Liver (tissue), 9 donors: ENCODE data around the gene INO80B. TPM values are rescaled to one million over a fixed set of nuclear protein-coding genes. Genes with fewer than 3 reads are reported as not detected.
A peak's percentile ranks its signal among the peaks of the same experiment; 100 is the strongest.

ENCODE experiments used
- DNase-seq: peaks from one replicate; pipeline ENCODE4 v3.0.0-alpha.2; 2017; ENCODE audit warnings: low spot score
- H3K27ac ChIP-seq, 2 donors: one replicate each; pipeline ENCODE4 v1.7.0; 2013; ENCODE audit warnings: inconsistent platforms in 2 of 2, low read length in 2 of 2, control low read depth in 1 of 2, low read depth in 1 of 2, mild to moderate bottlenecking in 1 of 2
- H3K27me3 ChIP-seq, 4 donors: one replicate each; pipeline versions ENCODE4 v1.6.1 to v1.7.0; 2013; ENCODE audit warnings: low read length in 3 of 4, inconsistent platforms in 1 of 4, mild to moderate bottlenecking in 1 of 4, moderate library complexity in 1 of 4; ENCODE audit not compliant: control insufficient read depth in 4 of 4, insufficient read depth in 4 of 4
- H3K36me3 ChIP-seq, 4 donors: one replicate each; pipeline versions ENCODE4 v1.6.1 to v1.7.0; 2013; ENCODE audit warnings: low read length in 3 of 4, mild to moderate bottlenecking in 3 of 4, low read depth in 1 of 4, moderate library complexity in 1 of 4; ENCODE audit not compliant: control insufficient read depth in 4 of 4, insufficient read depth in 3 of 4
- H3K4me1 ChIP-seq, 4 donors: one replicate each; pipeline versions ENCODE4 v1.6.1 to v1.7.0; 2013; ENCODE audit warnings: low read length in 3 of 4, mild to moderate bottlenecking in 3 of 4, moderate library complexity in 1 of 4; ENCODE audit not compliant: control insufficient read depth in 4 of 4, insufficient read depth in 4 of 4
- H3K4me3 ChIP-seq, 3 donors: one replicate each; pipeline versions ENCODE4 v1.6.1 to v1.7.0; 2013; ENCODE audit warnings: low read length in 3 of 3, control low read depth in 1 of 3, low read depth in 1 of 3, mild to moderate bottlenecking in 1 of 3
- H3K9ac ChIP-seq, 2 donors: one replicate each; pipeline ENCODE4 v1.7.0; 2013; ENCODE audit warnings: low read length in 2 of 2, mild to moderate bottlenecking in 2 of 2, moderate library complexity in 2 of 2, control low read depth in 1 of 2, low read depth in 1 of 2
- H3K9me3 ChIP-seq, 4 donors: one replicate each; pipeline versions ENCODE4 v1.6.1 to v1.7.0; 2013; ENCODE audit warnings: low read length in 3 of 4; ENCODE audit not compliant: control insufficient read depth in 4 of 4
- ATF3 ChIP-seq: IDR thresholded peaks from 2 replicates; pipeline ENCODE4 v1.6.1; 2016; ENCODE audit warnings: antibody characterized with exemption
- CTCF ChIP-seq: fragments of 150-350 bp; IDR thresholded peaks from 2 replicates; pipeline ENCODE4 v1.5.1; 2017; ENCODE audit warnings: improper control_type of control experiment, low read depth, low read length; ENCODE audit not compliant: missing input control
- EGR1 ChIP-seq, 2 donors: IDR thresholded peaks; 2 replicates each; pipeline ENCODE4 v1.6.1; 2016 to 2018; ENCODE audit warnings: antibody characterized with exemption in 2 of 2, low read depth in 2 of 2
- FOXA1 ChIP-seq: IDR thresholded peaks from 2 replicates; pipeline ENCODE4 v1.6.1; 2016; ENCODE audit warnings: antibody characterized with exemption
- FOXA2 ChIP-seq: IDR thresholded peaks from 2 replicates; pipeline ENCODE4 v1.6.1; 2016; ENCODE audit warnings: antibody characterized with exemption
- GABPA ChIP-seq, 2 donors: IDR thresholded peaks in 1 of 2; conservative IDR thresholded peaks in 1 of 2; 2 replicates each; pipeline ENCODE4 v1.6.1; 2016; ENCODE audit warnings: antibody characterized with exemption in 2 of 2, mild to moderate bottlenecking in 1 of 2, moderate library complexity in 1 of 2
- HNF4A ChIP-seq, 2 donors: conservative IDR thresholded peaks; 2 replicates each; pipeline ENCODE4 v1.6.1; 2016; ENCODE audit warnings: antibody characterized with exemption in 2 of 2, mild to moderate bottlenecking in 2 of 2
- HNF4G ChIP-seq: IDR thresholded peaks from 2 replicates; pipeline ENCODE4 v1.6.1; 2016; ENCODE audit warnings: antibody characterized with exemption
- JUND ChIP-seq, 2 donors: IDR thresholded peaks; 2 replicates each; pipeline ENCODE4 v1.6.1; 2016; ENCODE audit warnings: antibody characterized with exemption in 2 of 2
- MAX ChIP-seq: IDR thresholded peaks from 2 replicates; pipeline ENCODE4 v1.6.1; 2016; ENCODE audit warnings: antibody characterized with exemption
- NR2F2 ChIP-seq: IDR thresholded peaks from 2 replicates; pipeline ENCODE4 v1.6.1; 2016; ENCODE audit warnings: antibody characterized with exemption
- RAD21 ChIP-seq, 2 donors: IDR thresholded peaks; 2 replicates each; pipeline ENCODE4 v1.6.1; 2016; ENCODE audit warnings: antibody characterized with exemption in 2 of 2, mild to moderate bottlenecking in 2 of 2
- REST ChIP-seq: IDR thresholded peaks from 2 replicates; pipeline ENCODE4 v1.6.1; 2016; ENCODE audit warnings: antibody characterized with exemption, mild to moderate bottlenecking
- RXRA ChIP-seq, 2 donors: IDR thresholded peaks; 2 replicates each; pipeline ENCODE4 v1.6.1; 2017 to 2018; ENCODE audit warnings: antibody characterized with exemption in 2 of 2, mild to moderate bottlenecking in 1 of 2
- SP1 ChIP-seq: IDR thresholded peaks from 2 replicates; pipeline ENCODE4 v1.6.1; 2018; ENCODE audit warnings: antibody characterized with exemption, mild to moderate bottlenecking
- TAF1 ChIP-seq: conservative IDR thresholded peaks from 2 replicates; pipeline ENCODE4 v1.6.1; 2016; ENCODE audit warnings: antibody characterized with exemption, mild to moderate bottlenecking
- YY1 ChIP-seq: IDR thresholded peaks from 2 replicates; pipeline ENCODE4 v1.6.1; 2016; ENCODE audit warnings: antibody characterized with exemption, mild to moderate bottlenecking
- ZBTB33 ChIP-seq: IDR thresholded peaks from 2 replicates; pipeline ENCODE4 v1.6.1; 2016; ENCODE audit warnings: antibody characterized with exemption
- WGBS: extraction: QIAGEN DNeasy Blood & Tissue Kit; methylation state at CpG from one replicate; pipeline ENCODE4 v1.1.7; 2013; 5-methylcytosine and 5-hydroxymethylcytosine counted together
- polyA plus RNA-seq, 2 donors: library from polyadenylated mRNA; stranded (reverse) in 1 of 2; unstranded in 1 of 2; fragments of 200-250 nt in 1 of 2; fragments of >200 nt in 1 of 2; fragmentation: Nextera tagmentation in 1 of 2; extraction: Ambion mirVana in 1 of 2; gene quantifications; one replicate each; pipeline versions ENCODE4 v1.2.1 to v1.2.3, GENCODE V29; 2013 to 2015
- total RNA-seq, 2 donors: library from RNA; depleted of rRNA; stranded (reverse); fragments of >200 nt; gene quantifications; one replicate each; pipeline ENCODE4 v1.2.3, GENCODE V29; 2014
- donor health status: healthy.
- donor health status: healthy.
- donor health status: healthy.
- donor health status: healthy.
- donor health status: healthy.

Gene INO80B
- total and polyA plus RNA-seq, 4 donors = 2.7 to 14.8 (median 10.5) TPM

- Histone ChIP-seq H3K9me3 (no peaks in the 10 kb centered on the region), H3K4me1 (peaks cover 39 to 73% (median 65%) of the 10 kb centered on the region in 4 donors), H3K4me3 (peak overlapping the region in 1 of 3 donors; percentile 25), H3K36me3 (peaks cover 10 to 16% (median 14%) of the 10 kb centered on the region in 4 donors), H3K27ac (peak overlapping the region; percentile 22 to 50), H3K9ac (no peak overlapping the region), H3K27me3 (no peaks in the 10 kb centered on the region)
- 93% methylated on average over 9 of the region's 9 CpGs for WGBS
- DNase-seq = no peak
- no peak for TF ChIP-seq REST
- TF ChIP-seq TAF1 = no peak
Measured at GRCh38 chr2:74489906-74490305, 35.0 kb downstream of the INO80B start.

- 45% methylated on average over 12 of the region's 12 CpGs for WGBS
- Histone ChIP-seq H3K36me3 (peaks cover 10 to 16% (median 14%) of the 10 kb centered on the region in 4 donors), H3K4me3 (no peak overlapping the region), H3K4me1 (peaks cover 38 to 82% (median 65%) of the 10 kb centered on the region in 4 donors), H3K9me3 (no peaks in the 10 kb centered on the region), H3K27ac (peak overlapping the region; percentile 4 to 57), H3K9ac (no peak overlapping the region), H3K27me3 (no peaks in the 10 kb centered on the region)
- TF ChIP-seq SP1 (peak; percentile 69), REST (peak; percentile 44), CTCF (no peak), ZBTB33 (peak; percentile 69), TAF1 (no peak), HNF4G (peak; percentile 67), ATF3 (peak; percentile 24), YY1 (peak; percentile 79), FOXA1 (no peak), RAD21 (IDR thresholded peaks at IDR 0.05) (peak; percentile 15 to 28), FOXA2 (no peak), JUND (IDR thresholded peaks at IDR 0.05) (peak in 1 of 2 donors; percentile 65), GABPA (IDR thresholded peaks at IDR 0.05 in 1 of 2, conservative IDR thresholded peaks at IDR 0.05 in 1 of 2) (peak in 1 of 2 donors; percentile 74), RXRA (IDR thresholded peaks at IDR 0.05) (peak; percentile 89 to 91), HNF4A (conservative IDR thresholded peaks at IDR 0.05) (peak; percentile 84 to 95), EGR1 (IDR thresholded peaks at IDR 0.05; ENCODE audit: low read depth in 2 of 2) (peak in 1 of 2 donors; percentile 39), NR2F2 (no peak), MAX (peak; percentile 84)
- DNase-seq = no peak
Measured at GRCh38 chr2:74491648-74492544, 37.0 kb downstream of the INO80B start.
